GM12892 (cell line): ENCODE data around the gene LYG2.
"Not testable (repeated sequence)": the region's sequence is repeated elsewhere in the genome, so short reads cannot be mapped to it uniquely, and the experiment has no call there.

Source experiments
- DNase-seq: peaks from one replicate; pipeline ENCODE4 v3.0.0; 2011; ENCODE audit not compliant: insufficient read length
- FAIRE-seq: peaks from 2 replicates; lab custom pipeline; 2011; peaks lifted over from hg19 to GRCh38; lab: Jason Lieb, UNC
- POLR2A ChIP-seq: IDR thresholded peaks from 2 replicates; pipeline ENCODE4 v1.6.1; 2011; ENCODE audit warnings: low read depth, low read length, control low read depth
- POLR2AphosphoS5 ChIP-seq: IDR thresholded peaks from 2 replicates; pipeline ENCODE4 v1.6.1; 2011; ENCODE audit warnings: low read depth, low read length, control low read depth
- TAF1 ChIP-seq: IDR thresholded peaks from 2 replicates; pipeline ENCODE4 v1.6.1; 2011; ENCODE audit warnings: low read depth, mild to moderate bottlenecking, control low read depth, low read length, borderline replicate concordance

Gene LYG2

DNA sequence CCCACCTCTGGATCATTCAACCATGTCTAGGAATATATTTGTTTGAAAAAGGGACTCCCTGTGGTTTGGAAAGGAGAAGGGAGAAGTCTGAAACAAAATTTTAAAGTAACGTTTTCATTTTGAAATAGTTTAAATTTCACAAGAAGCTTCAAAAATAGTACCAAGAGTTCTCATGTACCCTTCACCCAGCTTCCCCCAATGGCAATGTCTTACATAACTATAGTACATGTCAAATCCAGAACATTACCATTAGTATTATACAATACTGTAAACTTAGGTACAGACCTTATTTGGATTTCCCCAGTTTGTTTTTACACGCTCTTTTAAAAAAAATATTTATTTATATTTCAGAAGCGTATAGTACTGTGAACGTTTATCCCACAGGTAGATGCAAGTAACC lies 4.0 kb upstream of the LYG2 start:
- FAIRE-seq (no peak), DNase-seq (no peak)
- TF ChIP-seq POLR2AphosphoS5 (no peak), TAF1 (no peak), POLR2A (no peak)

DNA sequence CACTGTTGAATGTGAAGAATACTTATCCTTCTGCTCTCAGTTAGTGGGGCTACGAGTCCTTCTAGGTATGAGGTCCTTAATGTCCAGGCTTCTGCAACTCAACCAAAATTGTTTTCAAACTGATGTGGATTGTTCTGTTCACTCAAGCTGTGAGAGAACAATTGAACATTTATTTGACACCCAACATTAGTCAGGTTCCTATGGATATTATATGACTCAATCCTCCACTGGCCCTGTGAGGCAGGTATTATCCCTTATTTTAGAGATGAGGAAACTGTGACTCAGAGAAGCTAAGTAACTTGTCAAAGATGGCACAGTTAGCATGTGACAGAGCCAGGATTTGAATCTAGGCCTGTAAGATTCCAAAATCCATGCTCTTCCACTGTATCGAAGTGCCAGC lies 1.2 kb upstream of the LYG2 start:
- DNase-seq (no peak), FAIRE-seq (no peak)
- no peak for TF ChIP-seq POLR2AphosphoS5
- no peak for TF ChIP-seq POLR2A
- no peak for TF ChIP-seq TAF1

DNA sequence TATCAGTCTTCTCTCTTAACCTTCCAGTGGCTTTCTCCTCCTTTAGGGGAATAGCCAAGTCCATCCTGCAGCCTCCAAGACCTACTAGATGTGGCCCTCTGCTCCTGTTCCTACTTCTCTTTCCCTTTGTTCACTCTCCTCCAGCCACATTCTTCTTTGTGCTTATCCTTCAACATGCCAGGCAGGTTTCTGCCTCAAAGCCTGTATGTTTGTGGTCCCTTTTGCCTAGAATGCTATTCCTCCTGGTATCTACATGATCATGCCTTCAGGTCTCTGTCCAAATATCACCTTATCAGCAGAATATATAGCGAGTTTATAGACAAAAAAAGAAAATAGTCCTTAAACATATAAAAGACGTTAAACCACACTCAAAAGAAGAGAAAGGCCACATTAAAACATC lies 5.5 kb downstream of the LYG2 start:
- FAIRE-seq (no peak), DNase-seq (no peak)
- TF ChIP-seq TAF1 (no peak), POLR2AphosphoS5 (no peak), POLR2A (no peak)

DNA sequence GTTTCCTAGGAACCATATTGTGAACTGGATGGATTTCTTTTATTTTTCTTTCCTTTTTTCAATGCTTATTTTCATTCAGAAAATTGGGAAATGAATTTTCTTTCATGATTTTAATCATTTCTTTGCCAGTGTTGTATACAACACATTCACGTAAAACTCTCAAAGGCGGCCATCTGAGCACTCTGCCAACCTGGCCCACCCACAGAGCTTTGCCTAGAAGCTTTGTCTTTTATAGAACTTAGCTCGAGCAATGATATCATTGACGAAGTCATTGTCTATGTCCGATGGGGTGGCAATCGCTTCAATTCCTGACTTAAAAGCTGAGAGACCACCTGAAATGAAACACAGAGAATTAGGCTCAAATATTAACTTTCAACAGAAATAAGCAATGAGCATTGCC lies 13.3 kb downstream of the LYG2 start:
- DNase-seq (no peak), FAIRE-seq (no peak)
- TF ChIP-seq POLR2A: no peak

DNA sequence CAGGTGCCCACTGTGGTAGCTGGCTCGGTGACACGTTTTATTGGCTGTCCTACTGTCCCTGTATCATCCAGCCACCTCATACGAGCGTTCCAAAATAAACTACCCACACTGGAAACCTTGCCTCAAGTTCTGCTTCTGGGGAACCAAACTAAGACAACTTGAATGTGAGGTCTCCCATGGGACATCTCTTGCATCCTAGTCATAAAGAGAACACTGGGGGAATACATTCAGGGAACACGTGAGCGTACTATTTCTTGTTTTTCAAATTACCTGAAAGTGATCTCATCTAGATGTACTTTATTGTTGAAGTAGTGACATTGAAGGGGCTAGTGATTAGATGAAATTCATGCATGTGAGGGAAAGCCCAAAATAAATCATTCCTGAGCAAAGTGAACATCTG lies 15.0 kb downstream of the LYG2 start:
- FAIRE-seq: no peak
- DNase-seq: no peak
- TF ChIP-seq POLR2A (no peak), TAF1 (no peak), POLR2AphosphoS5 (no peak)

DNA sequence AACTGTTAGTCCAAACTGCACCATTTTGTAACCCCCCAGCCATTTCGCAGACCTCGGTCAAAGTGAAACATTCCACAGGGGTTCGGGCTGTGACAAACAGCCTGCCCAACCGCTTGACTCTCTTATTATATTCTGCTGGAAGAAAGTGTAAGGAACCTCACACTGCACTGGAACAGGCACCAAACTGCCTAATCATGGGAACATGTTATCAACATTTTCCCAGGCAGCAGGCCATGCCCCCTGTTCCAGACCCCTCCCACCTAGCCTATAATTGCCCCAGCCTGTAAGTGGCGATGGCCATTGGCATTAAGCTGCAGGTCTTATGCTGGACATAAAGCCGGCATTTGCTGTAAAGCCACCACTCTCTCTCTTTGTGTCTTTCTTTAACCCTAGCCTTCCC lies 16.9 kb downstream of the LYG2 start:
- DNase-seq: no peak
- TF ChIP-seq POLR2A (no peak), TAF1 (no peak), POLR2AphosphoS5 (no peak)
- FAIRE-seq: no peak

DNA sequence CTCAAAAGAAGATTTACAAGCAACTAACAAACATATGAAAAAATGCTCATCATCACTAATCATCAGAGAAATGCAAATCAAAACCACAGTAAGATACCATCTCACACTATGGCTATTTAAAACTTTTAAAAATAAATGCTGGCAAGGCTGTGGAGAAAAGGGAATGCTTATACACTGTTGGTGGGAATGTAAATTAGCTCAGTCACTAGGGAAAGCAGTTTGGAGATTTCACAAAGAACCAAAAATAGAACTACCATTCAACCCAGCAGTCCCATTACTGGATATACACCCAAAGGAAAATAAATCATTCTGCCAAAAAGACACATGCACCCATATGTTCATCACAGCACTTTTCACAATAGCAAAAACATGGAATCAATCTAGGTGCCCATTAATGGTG lies 22.3 kb downstream of the LYG2 start:
- not testable (repeated sequence) for FAIRE-seq

DNA sequence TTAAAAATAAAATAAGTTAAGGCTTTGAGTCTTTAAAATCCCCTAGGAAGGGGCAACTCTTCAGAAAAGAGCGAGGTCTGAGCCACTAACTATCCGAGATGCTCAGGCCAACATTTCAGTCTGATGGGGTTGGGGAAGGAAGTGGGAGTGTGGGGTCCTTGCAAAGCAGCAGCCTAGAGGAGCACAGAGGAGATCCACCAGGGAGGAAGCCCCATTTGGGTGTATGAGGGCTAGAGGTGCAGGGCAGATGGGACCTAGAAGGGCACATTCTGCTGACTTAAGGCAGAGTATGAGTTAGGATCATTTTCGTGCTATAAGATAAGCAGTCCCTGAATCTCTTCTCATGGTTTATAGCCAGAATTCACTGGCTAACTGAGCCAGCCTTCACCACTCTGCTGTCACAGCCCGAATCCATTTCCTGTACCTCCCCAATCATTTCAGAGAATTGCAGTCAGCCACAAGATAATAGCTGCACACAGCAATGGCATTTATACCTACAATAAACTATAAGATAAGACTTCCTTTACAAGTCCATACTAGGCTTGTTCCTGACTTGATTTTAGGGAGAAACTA lies 37.5 kb downstream of the LYG2 start:
- TF ChIP-seq POLR2A (no peak), TAF1 (no peak), POLR2AphosphoS5 (no peak)
- DNase-seq (no peak), FAIRE-seq (no peak)

More for the DNA sequence above, 22.3 kb downstream of the LYG2 start:
- not testable (repeated sequence) for DNase-seq

DNA sequence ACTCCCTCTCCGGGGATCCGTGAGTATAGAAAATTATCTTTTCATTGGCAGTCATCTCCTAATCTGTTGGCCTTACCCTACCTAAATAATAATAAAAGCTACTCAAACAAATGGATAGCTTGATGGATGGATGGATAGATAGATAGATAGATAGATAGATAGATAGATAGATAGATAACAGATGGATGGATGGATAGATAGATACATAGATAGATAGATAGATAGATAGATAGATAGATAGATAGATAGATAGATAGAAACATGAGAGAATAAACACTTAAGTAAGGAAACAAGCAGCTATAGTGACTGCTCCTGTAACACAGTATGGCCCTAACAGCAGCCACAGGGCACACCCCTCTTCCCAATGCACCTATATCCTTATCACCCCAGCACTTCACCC lies 39.4 kb downstream of the LYG2 start:
- TF ChIP-seq TAF1 (no peak), POLR2A (no peak), POLR2AphosphoS5 (no peak)

DNA sequence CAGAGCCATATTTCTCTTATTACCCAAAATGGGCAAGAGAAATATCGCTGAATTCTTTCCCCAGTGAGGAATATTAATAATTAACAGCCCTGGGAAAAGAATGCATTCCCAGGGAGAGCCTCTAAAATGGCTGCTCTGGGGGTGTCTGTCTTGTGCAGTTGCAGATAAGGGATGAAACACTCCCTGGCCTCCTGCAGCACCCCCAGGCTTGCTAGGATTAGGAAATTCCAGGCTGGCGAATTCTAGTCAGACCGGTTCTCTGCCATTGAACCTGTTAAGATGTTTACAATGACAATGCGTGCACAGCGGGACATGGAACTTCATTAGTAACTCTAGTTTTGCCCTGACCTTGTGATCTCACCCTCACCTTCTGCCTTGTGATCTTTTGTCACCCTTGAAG lies 50.0 kb downstream of the LYG2 start:
- FAIRE-seq: no peak

More for the DNA sequence above, 39.4 kb downstream of the LYG2 start:
- DNase-seq (no peak), FAIRE-seq (no peak)

DNA sequence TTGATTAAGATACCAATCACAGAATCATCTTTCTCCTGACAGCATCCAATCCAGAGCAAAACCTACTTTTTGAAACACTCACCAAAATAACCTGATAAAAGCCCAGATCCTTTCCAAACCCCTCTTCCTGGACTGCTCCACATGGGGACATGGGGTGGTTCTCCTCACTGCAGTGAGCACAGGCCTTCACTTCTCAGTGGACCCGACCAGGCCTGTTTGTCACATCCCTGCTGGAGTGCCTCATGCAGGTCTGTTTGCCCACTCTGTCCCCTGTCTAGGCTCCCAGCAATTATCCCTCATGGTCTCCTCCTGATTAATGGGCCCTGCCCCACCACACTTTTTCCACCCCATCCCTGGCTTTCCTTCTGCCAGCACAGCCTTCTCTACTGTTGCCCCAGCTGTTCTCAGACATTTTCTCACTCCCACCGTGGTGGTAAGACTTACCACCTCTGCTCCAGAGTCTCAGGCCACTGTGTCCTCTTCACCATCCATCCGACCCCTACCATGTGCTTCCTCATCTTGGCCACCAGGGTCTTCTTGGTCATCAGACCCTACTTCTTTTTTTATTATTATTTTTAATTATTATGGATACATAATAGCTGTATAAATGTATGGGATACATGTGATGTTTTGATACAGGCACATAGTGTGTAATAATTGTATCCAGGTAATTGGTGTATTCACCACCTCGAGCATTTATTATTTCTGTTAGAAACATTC lies 53.3 kb downstream of the LYG2 start:
- FAIRE-seq: no peak
- no peak for DNase-seq
- TF ChIP-seq POLR2A: no peak
- TF ChIP-seq POLR2AphosphoS5: no peak
- TF ChIP-seq TAF1: no peak

More for the DNA sequence above, 50.0 kb downstream of the LYG2 start:
- no peak for DNase-seq
- TF ChIP-seq POLR2A: no peak
- TF ChIP-seq TAF1: no peak
- no peak for TF ChIP-seq POLR2AphosphoS5

DNA sequence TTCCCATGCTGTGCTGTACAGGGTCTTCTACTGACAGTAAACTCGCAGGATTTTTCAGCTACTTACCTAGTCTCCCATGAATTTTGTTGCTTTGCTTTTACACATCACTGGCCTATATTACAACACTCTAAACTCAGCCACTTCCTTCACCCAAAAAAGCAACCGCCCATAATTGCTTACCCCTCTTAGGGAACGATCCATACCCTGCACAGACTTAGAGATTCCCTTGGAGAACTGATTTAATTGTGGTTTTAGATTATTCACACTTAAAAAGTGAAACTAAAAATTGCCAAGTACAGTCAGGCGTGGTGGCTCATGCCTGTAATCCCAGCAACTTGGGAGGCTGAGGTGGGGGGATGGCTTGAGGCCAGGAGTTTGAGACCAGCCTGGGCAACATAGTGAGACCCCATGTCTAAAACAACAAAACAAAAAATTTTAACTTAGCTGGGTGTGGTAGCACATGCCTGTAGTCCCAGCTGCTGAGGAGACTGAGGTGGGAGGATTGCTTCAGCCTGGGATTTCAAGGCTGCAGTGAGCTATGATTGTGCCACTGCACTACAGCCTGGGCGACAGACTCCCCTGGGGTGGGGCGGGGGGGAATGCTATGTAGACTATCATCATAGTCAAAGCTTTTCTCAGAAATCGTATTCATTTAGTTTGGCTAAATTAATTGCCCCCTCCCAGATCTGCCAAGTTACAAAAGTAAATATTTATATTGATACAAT lies 55.2 kb downstream of the LYG2 start:
- no peak for TF ChIP-seq POLR2A
- no peak for TF ChIP-seq POLR2AphosphoS5
- TF ChIP-seq TAF1: no peak
- DNase-seq (no peak), FAIRE-seq (no peak)
